Nephron progenitor cell (in vitro differentiated cells): ENCODE measurements around the gene CD6.

Experiments
- DNase-seq: peaks from one replicate; pipeline ENCODE4 v3.0.0; 2021
- H3K27ac Mint-ChIP-seq: 2 replicates; pipeline ENCODE4 v1.8.0; 2021; ENCODE audit warnings: mild to moderate bottlenecking, moderate library complexity, mixed read lengths
- H3K27me3 Mint-ChIP-seq: 2 replicates; pipeline ENCODE4 v1.8.0; 2021; ENCODE audit warnings: mild to moderate bottlenecking, low read depth, mixed read lengths; ENCODE audit not compliant: poor library complexity
- H3K36me3 Mint-ChIP-seq: 2 replicates; pipeline ENCODE4 v1.8.0; 2021; ENCODE audit warnings: low read depth, mixed read lengths
- H3K4me1 Mint-ChIP-seq: 2 replicates; pipeline ENCODE4 v1.8.0; 2021; ENCODE audit warnings: mixed read lengths
- H3K4me3 Mint-ChIP-seq: 2 replicates; pipeline ENCODE4 v1.8.0; 2021; ENCODE audit warnings: mild to moderate bottlenecking, moderate library complexity, mixed read lengths
- H3K9me3 Mint-ChIP-seq: 2 replicates; pipeline ENCODE4 v1.8.0; 2021; ENCODE audit warnings: mild to moderate bottlenecking, moderate library complexity, mixed read lengths
- TF ChIP-seq, protein P1 (sequence below): fragments of 200-600 bp; sonication (generic); IDR thresholded peaks from 2 replicates; pipeline ENCODE4 v1.5.0; 2021; ENCODE audit warnings: antibody characterized with exemption

The CD6 gene

DNA sequence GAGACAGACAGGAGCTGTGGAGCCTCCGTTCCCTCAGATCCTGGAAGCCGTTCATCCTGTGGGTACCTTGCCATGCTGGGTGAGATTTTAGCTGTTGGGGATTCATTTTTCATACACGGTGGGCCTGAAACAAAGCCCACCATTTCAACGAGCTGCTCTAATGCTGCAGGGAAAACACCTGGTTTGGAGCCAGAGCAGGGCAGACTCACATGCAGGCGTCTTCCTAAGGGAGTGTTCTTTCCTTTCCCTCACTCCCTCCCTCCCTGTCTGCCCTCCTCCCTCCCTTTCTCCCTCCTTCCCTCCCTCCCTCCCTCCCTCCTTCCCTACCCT, 52.5 kb downstream of the CD6 start:
- TF ChIP-seq, protein P1, sequence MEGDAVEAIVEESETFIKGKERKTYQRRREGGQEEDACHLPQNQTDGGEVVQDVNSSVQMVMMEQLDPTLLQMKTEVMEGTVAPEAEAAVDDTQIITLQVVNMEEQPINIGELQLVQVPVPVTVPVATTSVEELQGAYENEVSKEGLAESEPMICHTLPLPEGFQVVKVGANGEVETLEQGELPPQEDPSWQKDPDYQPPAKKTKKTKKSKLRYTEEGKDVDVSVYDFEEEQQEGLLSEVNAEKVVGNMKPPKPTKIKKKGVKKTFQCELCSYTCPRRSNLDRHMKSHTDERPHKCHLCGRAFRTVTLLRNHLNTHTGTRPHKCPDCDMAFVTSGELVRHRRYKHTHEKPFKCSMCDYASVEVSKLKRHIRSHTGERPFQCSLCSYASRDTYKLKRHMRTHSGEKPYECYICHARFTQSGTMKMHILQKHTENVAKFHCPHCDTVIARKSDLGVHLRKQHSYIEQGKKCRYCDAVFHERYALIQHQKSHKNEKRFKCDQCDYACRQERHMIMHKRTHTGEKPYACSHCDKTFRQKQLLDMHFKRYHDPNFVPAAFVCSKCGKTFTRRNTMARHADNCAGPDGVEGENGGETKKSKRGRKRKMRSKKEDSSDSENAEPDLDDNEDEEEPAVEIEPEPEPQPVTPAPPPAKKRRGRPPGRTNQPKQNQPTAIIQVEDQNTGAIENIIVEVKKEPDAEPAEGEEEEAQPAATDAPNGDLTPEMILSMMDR, result no peak
- Mint-ChIP-seq H3K27ac (no peak overlapping the region), H3K4me3 (no peak overlapping the region), H3K4me1 (peaks cover 56% of the 10 kb centered on the region), H3K36me3 (no peaks in the 10 kb centered on the region), H3K27me3 (peaks cover 62% of the 10 kb centered on the region), H3K9me3 (peaks cover 5% of the 10 kb centered on the region)
- no peak for DNase-seq

DNA sequence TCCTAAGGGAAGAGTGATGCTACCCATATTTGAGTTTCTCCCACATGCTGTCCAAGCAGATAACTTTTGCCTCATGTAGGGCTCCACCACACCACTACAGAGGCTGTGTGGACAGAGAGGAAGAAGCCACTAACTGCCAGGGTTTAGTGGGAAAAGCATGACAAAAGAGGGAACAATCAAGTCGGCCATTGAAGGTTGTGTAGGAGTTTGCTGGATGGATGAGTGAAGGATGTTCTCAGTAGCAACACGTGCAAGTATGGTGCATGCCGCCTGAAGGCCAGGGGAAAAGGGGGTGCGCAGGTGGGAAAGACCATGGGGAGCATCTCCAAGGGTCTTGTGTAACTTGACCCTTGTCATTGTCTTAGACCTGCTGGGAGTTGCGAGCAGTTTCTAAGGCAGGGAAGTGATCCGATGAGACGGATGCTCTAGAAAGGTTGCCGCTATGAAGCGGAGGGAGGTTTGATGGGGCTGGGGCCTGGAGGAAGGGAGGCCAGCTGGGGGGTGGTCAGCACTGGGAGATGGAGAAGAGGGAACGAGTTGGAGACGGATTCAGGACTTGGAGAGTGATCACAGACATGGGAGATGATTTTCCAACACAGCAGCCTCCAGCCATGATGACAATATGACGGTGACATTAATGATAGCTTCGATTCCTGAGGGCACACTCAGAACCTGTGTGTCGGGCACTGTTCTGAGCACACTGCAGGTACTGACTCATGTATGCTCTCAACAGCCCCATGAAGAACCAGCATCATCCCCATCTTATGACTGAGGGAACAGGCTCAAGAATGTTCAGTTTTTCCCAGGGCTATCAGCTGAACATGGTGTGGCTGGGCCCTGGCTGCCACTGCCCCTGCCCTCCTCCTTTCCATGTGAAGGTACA, 53.7 kb downstream of the CD6 start:
- H3K27ac Mint-ChIP-seq, result no peak overlapping the region
- H3K36me3 Mint-ChIP-seq, result no peaks in the 10 kb centered on the region
- peaks cover 62% of the 10 kb centered on the region for H3K27me3 Mint-ChIP-seq
- DNase-seq, result no peak
- H3K4me1 Mint-ChIP-seq, result peaks cover 43% of the 10 kb centered on the region
- no peak overlapping the region for H3K4me3 Mint-ChIP-seq
- peaks cover 4% of the 10 kb centered on the region for H3K9me3 Mint-ChIP-seq
- TF ChIP-seq, protein P1, result no peak

DNA sequence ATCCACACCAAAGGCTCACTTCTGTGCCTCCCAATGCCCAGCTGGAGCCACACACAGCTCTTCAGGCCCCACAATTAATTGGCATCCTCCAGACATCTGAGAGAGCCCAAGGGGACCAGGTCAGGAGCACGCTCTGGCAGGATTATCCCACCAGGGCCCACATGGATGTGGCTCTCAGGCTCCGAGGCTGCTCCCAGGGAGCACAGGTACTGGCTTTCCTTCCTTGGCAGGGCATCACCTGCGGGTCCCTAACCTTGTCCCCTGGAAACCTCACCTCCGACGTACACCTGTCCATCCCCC, 54.3 kb downstream of the CD6 start:
- H3K27ac Mint-ChIP-seq, result no peak overlapping the region
- H3K9me3 Mint-ChIP-seq, result no peaks in the 10 kb centered on the region
- H3K4me3 Mint-ChIP-seq, result no peak overlapping the region
- peaks cover 56% of the 10 kb centered on the region for H3K27me3 Mint-ChIP-seq
- TF ChIP-seq, protein P1, result no peak
- peaks cover 38% of the 10 kb centered on the region for H3K4me1 Mint-ChIP-seq
- DNase-seq, result no peak
- H3K36me3 Mint-ChIP-seq, result no peaks in the 10 kb centered on the region

DNA sequence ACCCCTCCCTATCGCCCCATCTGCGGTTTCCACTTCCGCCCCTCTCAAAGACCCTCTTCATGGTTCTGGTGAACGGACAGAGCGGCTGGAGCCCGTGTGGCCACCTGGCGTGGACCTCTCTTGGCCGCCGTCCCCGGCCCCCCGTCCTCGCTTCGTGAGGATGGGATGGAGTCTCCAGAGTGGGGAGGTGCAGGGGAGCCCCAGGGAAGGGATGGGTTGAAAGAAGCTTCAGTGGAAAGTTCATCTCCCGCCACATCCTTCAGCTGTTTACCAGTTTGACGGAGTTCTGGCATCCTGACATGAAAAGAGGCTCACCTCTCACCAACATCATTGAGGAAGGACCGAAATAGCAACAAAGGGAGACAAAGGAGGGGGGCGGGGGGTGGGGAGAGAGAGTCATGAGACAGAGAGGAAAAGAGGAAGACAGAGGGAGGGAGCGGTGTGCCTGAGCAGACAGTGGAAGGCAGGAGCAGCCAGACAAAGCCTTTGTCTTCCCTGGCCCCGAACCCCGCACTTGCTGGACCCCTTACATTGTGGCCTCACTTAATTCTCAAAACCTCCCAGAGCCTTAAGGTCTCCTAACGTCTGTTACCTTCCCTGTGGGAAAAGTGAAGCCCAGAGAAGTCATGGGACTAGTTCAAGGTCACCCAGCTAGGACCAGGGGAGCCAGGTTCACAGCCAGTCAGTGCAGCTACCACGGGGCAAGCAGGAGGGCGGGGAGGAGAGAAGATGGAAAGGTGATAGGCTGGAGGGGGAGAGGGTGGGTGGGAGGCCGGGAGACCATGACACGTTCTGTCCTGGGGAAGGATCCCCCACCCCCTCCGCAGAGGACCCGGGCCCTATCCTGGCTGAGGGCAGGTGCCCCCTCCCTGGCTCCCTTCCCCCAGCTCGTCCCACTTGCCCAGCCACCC, 54.9 kb downstream of the CD6 start:
- Mint-ChIP-seq H3K4me3 (no peak overlapping the region), H3K36me3 (no peaks in the 10 kb centered on the region), H3K9me3 (no peaks in the 10 kb centered on the region), H3K27me3 (peaks cover 50% of the 10 kb centered on the region), H3K4me1 (peaks cover 39% of the 10 kb centered on the region), H3K27ac (no peak overlapping the region)
- TF ChIP-seq, protein P1, result no peak
- DNase-seq, result no peak

DNA sequence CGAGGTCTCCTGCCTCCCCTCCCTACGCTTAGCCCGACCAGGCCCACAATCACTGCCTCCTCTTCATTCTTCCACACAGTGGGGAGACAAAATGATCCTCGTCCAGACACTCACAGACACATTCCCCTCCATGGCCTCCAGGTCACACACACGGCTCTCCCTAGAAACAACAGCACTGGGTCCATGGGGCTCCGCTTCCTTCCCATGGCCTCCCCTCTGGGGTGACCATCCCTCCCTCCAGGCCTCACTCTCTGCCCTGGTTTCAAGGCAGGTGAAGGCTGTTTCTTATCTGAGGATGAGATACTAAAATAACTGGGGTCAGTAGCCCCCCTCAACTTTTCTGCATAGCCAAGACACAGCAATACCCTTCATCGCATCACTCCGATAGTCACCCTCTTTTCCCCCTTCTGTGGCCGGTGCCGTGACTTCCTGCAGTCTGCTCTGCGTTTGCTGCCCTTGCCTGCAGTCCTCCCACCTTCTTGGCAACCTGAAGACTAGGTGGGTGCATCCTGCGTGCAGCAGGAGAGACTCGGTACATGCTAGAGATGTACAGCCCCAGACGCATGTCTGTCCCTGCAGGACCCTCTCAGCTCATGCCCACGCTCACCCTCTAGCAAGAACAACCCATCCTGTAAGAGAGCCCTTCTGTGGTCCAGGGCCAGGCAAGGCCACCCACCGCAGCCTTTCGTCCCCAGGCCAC, 55.8 kb downstream of the CD6 start:
- DNase-seq, result no peak
- Mint-ChIP-seq H3K4me3 (no peak overlapping the region), H3K9me3 (no peaks in the 10 kb centered on the region), H3K27me3 (peaks cover 47% of the 10 kb centered on the region), H3K4me1 (peaks cover 42% of the 10 kb centered on the region), H3K36me3 (no peaks in the 10 kb centered on the region), H3K27ac (no peak overlapping the region)
- TF ChIP-seq, protein P1, result no peak
